DMS 273 (cell line): ENCODE data around the gene SKI.

ENCODE experiments used
- DNase-seq: peaks from one replicate; lab custom pipeline; 2025; ENCODE audit not compliant: unreplicated experiment; lab: John Stamatoyannopoulos, UW

The SKI gene

DNA sequence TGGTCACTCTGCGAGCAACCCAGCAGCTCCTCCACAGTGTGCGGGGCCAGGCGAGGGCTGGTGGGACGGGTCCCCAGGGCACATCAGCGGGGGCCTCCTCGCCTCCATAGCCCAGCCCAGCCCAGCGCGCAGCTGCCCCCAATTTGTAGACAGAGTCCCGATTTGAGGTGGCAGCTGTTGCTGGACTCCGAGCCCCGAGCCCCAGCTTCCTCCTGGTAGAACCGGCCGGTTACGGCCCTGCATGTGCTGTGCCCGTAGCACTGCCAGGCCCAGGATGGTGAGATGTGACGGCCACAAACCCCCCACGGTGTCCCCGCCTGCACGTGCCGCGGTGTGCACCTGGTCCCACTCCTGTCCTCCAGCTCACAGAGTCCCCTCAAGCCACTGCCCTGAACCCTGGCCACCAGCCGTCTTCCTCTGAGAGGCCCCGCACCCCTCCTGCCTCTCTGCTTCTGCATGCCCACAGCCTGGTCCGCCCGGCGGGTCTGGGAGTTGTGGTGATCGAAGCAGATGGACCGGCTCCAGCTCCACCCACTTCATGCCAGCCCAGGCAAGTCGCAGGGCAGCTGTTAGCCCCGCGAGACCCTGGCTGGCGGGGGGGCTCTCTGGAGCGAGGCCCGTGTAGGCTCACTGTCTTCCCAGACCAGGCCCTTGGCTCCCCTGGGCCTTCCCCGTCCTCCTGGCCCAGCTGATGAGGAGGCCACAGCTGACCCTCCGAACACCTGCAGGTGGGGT lies 107.8 kb downstream of the SKI start:
- peak; percentile 90 for DNase-seq

DNA sequence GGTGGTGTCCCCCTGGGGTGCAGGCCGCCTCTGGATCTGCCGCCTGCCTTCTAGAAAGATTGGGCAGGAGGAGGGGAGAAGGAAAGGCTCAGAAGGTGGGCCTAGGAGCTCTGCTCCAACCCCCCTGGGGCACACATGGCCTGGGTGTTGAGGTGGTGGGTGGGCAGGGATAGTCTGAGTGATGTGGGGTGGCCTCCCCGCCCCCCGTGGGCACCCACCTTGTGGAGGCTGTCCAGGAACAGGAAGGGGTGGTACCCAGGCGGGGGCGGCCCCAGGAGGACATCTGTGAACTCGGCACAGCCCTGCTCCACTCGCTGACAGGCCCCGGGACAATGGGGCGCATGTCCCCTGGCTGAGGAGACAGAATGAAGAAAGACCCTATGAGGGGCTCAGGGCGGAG lies 108.4 kb downstream of the SKI start:
- no peak for DNase-seq

DNA sequence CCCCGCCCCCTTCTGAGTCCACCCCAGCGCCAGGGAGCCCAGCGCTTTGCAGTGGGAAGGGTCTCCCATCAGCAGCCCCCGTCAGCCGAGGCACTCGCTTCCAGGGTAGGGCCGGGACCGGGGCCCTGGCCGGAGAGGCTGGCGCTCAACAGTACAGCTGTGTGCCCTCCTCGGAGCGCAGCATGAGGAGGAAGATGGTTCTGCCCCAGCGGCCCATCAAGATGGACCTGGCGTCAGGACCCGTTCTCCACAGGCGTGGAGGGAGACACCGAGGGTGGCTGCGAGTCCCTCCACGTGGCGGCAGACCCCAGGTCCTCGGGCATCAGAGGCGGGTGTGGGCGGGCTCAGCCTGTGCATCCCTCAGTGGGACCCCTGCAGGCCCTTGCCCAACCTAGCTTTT lies 109.0 kb downstream of the SKI start:
- DNase-seq: no peak

DNA sequence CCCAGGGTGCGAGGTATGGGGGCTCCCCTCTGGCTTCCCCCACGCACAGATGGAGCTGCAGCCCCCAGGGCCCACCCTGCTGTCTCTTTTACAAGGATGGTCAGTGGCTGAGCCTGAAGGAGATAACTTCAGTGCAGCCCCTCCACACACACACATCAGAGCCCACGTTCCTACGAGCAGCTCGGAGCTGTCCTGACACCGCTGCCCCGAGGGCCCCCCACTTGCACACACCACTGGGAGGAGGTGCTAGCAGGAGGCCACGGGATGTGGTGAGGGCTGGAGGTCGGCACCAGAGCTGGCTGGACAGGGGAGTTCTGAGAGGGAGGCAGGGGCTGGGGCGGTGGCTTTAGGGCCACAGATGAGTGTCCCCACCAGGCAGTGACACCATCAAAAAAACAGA lies 109.4 kb downstream of the SKI start:
- DNase-seq: no peak

DNA sequence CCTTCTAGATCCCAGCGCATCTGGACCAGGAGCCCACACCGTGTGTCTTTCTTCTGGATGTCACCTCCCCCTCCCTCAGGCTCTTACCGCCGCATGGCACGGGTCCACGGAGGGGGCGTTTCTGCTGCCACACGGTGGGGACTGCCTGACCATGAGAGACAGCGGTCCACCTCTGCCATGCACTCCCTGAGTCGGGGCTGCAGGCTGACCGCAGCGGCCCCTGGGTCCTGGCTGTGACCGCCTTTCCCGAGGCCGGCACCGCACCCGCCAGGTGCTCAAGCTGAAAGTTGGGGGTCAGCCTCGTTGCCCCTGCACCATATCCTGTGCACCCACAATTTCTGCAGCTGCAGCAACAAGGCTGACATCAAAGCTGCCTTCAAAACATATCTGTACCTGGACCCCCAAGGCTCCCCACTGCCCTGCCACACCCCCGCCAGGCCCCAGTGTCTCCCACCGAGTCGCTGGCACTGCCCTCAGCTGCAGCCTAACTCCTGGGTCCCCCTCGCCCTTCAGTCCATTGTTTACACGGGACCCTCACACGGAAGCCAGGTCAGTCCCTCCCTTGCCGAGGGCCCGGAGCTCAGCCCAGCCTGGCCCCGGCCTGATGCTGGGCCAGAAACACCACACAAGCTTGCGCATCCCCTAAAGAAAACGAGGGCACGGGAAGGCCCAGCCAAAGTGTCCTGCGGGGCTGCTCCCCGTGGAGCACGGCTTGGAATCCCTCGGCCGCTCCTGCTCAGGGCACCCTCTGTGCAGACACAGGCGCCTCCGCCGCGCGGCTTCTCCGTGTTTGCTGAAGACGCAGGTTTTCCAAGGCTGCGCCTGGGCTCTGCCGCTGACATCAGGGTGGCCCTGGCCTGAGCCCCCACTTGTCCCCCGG lies 111.3 kb downstream of the SKI start:
- no peak for DNase-seq

DNA sequence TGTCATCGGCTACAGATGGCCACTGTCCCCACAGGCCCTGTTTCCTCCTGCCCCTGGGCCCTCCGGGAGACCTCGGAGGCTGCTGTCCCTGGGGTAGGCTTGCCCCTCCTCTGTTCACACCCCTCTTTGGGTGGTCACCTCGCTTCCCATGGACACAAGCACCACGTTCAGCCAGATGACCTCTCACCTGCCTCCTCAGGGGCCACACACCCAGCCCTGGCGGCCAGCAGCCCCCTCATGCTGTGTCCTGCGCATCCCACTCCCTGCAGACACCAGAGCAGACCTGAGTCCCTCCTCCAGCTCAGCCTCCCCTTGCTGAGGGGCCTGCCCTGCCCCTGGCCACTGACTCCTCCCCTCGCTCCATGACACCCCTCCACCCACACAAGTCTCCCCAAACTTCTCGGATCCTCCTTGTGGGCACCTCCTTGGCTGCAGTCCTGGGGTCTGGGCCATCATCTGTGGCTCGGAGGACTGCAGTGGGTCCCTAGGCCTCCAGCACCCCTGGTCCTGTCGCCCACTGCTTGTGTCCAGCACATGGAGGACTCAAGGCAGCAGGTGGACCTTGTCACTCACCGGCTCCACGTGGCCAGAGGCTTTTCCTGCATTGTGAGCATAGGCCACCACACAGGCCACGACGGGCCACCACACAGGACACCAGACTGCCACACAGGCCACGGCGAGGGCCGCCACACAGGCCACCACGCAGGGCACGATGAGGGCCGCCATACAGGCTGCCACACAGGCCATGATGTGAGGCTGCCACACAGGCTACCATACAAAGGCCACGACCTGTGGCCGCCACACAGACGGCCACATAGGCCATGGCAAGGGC lies 112.2 kb downstream of the SKI start:
- DNase-seq: no peak

DNA sequence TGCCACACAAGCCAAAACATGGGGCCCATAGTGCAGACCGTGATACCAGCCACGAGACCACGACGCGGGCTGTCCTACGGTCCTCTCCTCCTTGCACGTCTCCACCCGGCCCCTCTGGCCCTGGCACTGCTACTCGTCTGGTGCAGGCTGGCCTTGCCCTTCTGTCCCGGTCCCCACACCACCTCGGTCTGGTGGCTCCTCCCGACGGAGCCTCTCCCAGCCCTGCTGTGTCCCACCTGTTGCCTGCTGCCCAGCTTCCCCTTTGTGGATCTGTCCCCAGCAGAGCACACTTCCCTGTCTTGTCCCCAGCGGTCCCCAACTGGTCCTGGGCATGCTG lies 112.8 kb downstream of the SKI start:
- DNase-seq: no peak

DNA sequence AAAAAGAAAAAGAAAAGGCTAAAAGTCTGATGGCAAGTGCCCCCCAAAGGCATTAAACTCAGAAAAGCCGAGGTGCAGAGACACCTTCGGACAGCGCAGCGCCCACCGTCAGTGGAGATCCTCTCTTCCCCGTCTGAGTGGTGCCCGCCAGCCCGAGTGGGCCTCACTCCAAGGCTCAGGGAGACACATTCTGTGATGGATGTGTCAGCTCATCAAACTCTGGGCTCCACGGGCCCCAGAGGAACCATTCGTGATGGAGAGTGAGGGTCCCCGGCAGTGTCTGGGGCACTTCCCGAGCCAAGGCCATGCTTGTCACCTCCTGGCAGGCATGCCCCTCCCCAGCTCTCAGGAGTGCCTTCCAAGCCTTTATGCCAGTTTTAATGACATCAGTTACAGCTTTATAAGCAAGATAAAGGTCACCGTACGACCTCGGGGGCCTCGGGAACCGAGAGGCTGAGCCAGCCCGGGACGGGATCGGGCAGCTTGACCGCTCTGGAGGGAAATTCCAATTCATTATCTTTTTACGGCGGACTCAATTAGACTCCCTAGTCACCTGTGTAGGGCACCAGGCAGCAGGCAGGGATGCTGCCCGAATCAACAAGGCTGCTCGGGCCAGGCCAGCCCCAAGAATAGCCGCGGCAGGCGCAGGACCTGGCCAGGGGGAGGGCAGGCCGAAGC lies 113.7 kb downstream of the SKI start:
- DNase-seq: no peak

DNA sequence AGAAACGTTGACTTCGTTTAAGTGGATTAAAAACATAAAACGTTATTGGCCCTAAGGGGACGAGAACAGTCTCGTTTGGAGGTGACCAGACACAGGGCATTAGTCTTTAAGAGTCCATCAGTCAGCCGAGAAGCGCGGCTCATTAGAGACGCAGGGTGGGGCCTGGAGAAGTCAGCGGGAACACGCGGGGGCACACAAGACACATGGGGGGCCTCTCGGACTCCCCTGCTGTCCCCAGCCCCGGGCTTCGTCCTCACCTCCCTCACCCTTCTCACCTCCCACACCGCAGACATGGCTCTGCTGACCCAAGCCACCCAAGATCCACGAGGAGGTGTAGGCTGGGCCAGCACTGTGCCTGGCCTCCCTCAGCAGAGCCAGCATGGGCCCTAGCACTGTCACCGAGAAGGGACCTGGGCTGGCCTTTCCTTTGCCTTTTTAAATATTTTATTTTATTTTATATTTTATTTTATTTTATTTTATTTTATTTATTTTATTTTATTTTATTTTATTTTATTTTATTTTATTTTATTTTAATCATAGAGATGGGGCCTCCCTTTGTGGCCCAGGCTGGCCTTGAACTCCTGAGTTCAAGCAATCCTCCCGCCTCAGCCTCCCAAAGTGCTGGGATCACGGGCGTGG lies 114.4 kb downstream of the SKI start:
- DNase-seq: no peak

DNA sequence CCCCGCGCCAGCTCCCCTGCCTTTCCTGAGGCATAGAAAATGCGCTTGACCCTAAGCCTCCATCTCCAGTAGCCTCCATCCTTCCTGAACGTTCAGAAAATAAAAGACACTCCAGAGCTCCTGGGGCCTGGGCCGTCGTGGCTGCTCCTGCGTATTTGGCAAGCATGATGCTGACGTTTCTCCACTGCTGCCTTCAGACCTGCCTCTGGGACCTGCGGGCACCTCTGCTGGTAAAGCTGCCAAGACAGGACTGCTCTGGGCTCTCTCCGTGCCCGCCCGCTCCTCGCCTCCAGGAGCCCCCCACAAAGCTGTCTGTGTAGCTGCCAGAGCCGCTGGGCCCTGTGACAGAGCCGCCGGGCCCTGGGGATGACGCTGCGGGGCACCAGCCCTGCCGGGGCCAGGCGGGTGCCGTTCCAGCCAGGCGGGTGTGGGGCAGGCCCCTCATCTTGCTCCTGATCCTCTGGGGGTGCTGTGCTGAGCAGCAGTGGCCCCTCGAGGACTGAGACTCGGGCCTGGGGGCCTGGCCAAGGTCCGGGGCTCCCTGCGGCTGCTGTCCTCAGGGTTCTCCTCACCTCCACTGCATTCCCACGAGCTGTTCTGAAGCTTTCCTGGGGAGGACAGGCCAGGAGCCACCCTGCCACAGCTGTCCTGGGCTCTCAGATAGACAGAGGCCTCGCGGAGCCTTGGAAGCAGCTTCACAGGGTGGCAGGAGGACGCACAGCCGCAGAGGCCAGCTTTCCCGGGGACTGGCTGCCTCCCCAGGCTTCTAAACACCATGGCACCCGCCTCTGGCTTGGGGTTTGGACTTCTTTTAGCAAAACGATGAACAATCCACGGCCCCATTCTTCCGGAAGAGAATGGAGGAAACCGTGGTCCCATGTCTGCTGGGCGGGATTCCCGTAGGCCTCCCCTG lies 115.2 kb downstream of the SKI start:
- no peak for DNase-seq

DNA sequence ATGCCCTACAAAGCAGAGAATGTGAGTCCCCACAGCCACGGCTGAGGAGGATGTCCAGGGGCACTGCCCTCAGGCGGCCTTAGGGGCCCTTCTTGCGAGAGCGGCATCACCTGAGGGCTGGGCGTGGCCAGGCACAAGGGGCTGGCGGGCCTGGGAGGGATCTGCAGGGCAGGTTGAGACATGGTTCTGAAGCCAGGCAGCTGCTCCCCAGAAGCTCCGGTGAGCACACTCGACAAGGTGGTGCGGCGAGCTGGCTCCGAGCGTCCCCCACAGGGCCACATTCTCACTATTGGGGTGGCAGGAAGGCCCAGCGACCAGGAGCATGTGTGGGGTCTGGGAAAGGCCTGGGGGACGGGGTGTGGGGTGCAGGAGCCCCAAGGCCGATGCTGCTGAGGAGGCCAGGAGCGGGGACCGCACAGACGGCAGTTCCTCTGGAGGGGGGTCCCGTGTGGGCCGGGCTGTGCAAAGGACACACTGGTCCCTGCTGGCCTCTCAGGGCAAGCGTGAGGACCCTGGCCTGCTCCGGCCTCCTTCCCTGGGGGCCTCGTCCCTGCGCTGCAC lies 116.1 kb downstream of the SKI start:
- DNase-seq: peak; percentile 67

DNA sequence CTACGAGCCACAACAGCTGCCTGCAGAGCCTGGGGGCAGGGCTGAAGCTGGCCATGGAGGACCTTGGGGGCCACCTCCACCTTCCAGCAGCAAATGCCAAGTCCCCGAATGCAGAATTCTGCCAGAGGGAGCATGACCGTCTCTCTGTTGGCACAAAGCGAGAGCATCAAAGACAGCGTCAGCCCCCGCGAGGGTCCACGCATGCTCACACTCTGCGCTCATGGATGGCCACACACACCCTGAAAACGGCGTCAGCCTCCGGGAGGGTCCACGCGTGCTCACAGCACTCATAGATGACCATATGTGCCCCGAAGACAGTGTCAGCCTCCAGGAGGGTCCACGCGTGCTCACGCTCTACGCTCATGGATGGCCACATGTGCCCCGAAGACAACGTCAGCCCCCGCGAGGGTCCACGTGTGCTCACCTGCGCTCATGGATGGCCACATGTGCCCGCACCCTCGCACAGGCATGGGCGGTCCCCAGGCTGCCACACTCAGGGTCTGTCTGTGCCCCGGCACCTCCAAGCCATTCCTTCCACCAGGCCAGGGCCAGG lies 116.7 kb downstream of the SKI start:
- DNase-seq: no peak

DNA sequence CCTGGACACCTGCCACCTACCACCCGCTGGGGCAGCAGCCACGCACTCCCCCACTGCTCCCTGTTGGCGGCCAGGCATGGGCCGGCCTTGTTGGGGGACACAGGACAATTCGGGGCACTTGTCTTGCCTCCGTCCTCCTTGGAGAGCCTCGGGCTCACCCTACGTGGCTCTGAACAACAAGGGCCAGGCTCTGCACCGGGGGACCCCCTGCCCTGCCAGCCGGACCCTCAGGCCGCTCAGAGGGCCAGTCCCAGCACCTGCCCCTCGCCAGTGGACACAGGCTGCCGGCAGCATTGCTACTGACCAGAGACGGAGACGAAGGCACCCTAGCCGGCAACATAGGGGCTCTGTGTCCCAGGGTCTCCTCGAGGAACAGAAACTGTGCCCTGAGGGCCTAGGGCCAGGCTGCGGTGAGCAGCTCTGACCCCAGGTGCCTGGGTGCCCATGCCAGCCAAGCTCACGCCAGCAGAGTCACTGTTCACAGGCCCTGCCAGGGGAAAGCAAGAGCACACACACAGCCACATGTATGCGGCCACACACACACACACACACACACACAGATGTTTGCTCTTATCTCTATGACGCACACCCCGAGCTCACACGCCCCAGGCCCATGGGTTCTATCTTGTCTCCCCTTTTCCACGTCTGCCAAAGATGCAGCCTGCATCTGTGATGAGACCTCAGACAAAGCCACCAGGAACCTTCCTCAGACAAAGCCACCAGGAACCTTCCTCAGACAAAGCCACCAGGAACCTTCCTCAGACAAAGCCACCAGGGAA lies 117.4 kb downstream of the SKI start:
- no peak for DNase-seq

DNA sequence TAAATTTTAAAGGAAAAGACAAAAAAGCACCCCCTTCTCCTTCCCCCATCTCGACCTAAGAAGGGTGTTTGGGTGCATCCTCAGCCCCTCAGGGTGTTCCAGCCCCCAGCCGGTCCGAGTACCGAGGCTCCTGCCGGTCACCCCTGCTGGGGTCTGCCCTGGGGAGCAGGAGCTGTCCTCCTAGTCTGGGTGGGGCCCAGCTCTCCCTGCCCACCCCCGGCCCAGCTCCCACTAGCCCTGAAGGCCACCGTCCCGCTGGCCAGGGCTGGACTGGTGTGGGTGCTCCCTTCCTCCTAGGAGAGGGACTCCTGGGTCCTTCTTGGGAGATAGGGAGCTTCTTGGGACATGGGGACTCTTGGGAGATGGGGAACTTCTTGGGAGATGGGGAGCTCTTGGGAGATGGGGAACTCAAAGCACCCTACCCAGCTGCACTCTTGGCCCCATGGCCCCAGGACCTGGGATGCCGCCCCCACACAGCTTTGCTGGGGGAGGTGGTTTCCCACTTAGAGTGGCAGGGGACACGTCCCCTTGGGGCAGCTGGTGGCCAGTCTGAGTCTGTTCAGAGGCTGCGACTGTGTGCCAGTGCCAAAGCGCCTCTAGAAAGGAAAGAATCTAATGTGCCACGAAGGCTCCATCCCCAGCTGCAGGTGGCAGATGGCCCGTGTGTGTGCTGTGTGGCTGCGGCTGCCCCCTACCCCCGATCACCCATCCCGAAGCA lies 118.7 kb downstream of the SKI start:
- DNase-seq: peak; percentile 40

DNA sequence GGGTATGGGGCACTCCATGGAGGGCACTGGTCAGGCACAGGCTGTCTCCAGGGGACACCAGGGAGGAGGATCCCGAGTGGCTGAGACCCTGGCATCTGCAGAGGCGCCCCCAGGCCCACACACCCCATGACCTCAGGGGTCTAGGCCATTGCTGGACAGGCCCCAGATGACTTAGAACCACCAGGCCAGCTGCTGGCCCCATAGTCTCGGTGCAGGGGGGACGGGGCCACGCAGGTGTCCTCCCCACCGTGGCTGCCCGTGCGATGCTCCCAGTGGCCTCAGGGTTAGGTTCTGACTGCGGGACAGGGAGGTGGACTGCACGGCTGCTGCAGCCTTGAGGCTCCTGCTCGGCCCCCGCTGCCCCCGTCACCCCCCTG lies 119.3 kb downstream of the SKI start:
- DNase-seq: no peak

DNA sequence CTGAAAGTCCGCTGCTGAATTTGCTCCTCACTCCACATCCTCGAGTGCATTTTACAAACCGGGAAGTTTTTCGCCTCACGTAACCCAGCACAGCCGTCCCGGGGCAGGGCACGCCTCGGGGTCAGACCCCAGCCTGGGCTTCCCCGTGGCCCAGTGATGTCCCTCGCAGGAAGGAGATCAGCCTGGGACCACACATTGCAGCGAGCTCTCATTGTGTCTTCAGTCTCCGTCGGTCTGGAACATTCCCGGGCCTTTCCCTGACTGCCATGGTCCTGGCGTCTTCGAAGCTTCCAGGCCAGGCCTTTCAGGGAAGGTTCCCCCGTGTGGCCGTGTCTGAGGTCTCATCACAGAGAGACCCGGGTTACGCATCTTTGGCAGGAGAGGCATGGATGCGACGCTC lies 119.8 kb downstream of the SKI start:
- no peak for DNase-seq
